PC-9 (cell line): ENCODE results near the gene PLIN4.

Experiments
- EZH2 ChIP-seq: fragments of 200-600 bp; sonication (generic); IDR thresholded peaks from 2 replicates; pipeline ENCODE4 v1.8.0; 2017; ENCODE audit warnings: antibody characterized with exemption, low read depth
- TF ChIP-seq, protein P1 (sequence below): fragments of 200-600 bp; sonication (generic); conservative IDR thresholded peaks from 2 replicates; pipeline ENCODE4 v1.6.1; 2017; ENCODE audit warnings: mixed run types, antibody characterized with exemption, mild to moderate bottlenecking, moderate library complexity

DNA sequence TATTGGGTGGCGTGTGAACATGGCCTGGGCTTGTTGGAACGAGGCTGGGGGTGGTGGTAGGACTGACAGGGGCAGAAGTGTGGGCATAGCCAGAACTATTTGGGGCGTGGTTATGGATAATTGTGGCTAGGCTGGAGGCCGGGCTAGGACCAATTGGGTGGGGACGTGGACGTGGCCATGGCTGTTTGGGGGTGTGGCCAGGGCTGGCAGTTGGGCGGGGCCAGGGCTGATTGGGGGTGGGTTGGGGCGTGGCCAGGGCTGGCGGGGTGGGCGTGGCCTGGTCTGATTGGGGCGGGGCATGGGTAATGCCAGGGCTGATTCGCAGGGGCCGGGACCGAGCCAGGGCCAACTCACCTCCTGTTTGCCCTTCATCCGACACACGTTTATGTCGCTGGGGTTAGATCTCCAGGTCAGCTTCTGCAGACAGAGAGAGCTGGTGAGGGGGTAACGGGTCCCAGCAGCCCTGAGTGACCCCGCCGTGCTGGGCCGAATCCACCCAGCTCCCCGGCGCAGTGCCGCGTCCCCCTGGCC lies 38.4 kb upstream of the PLIN4 start:
- no peak for TF ChIP-seq EZH2
- TF ChIP-seq, protein P1, sequence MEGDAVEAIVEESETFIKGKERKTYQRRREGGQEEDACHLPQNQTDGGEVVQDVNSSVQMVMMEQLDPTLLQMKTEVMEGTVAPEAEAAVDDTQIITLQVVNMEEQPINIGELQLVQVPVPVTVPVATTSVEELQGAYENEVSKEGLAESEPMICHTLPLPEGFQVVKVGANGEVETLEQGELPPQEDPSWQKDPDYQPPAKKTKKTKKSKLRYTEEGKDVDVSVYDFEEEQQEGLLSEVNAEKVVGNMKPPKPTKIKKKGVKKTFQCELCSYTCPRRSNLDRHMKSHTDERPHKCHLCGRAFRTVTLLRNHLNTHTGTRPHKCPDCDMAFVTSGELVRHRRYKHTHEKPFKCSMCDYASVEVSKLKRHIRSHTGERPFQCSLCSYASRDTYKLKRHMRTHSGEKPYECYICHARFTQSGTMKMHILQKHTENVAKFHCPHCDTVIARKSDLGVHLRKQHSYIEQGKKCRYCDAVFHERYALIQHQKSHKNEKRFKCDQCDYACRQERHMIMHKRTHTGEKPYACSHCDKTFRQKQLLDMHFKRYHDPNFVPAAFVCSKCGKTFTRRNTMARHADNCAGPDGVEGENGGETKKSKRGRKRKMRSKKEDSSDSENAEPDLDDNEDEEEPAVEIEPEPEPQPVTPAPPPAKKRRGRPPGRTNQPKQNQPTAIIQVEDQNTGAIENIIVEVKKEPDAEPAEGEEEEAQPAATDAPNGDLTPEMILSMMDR: no peak
